Ishikawa (cell line): Measurements from ENCODE around the gene SP1.

ENCODE experiments used
- CEBPB ChIP-seq: IDR thresholded peaks from 2 replicates; pipeline ENCODE4 v1.6.1; 2012
- EP300 ChIP-seq: IDR thresholded peaks from 2 replicates; pipeline ENCODE4 v1.6.1; 2012; ENCODE audit warnings: borderline replicate concordance
- REST ChIP-seq: IDR thresholded peaks from 2 replicates; pipeline ENCODE4 v1.6.1; 2012; ENCODE audit warnings: low read depth, mild to moderate bottlenecking

- TF ChIP-seq CEBPB = no peak
- TF ChIP-seq EP300 = no peak
- TF ChIP-seq REST = no peak
These were observed 45.7 kb downstream of the SP1 start for GRCh38 chr12:53425515-53426150.
